A549 (cell line): ENCODE data around the gene YIPF5. TPM values are rescaled to one million over a fixed set of nuclear protein-coding genes. Genes with fewer than 3 reads are reported as not detected.

Experiments used
- ATAC-seq, 2 experiments: fragments of 200-7000 bp in 1 of 2; fragments of >200 bp in 1 of 2; cut with Nextera tagmentation in 1 of 2; cut with Tn5 transposase in 1 of 2; 3 replicates each; pipeline versions ENCODE4 v1.8.0 to v1.9.1; 2018 to 2020; ENCODE audit warnings: mild to moderate bottlenecking in 1 of 2, moderate library complexity in 1 of 2
- CTCF ChIA-PET: fragments of 300-600 bp; sonication (Branson Sonifier 250); formaldehyde crosslinking; extraction: SDS; loops from one replicate; lab custom pipeline; 2021; ENCODE audit warnings: antibody characterized with exemption, inconsistent platforms; lab: Yijun Ruan, JAX
- POLR2A ChIA-PET: fragments of 350-600 bp; formaldehyde crosslinking; extraction: SDS; loops from one replicate; lab custom pipeline; 2021; ENCODE audit warnings: antibody characterized with exemption, inconsistent platforms; lab: Yijun Ruan, JAX
- DNase-seq, 2 experiments: peaks; one replicate each; pipeline versions ENCODE4 v3.0.0 to v3.0.0-alpha.2; 2011 to 2016; ENCODE audit warnings: low read depth in 1 of 2, low spot score in 1 of 2
- FAIRE-seq: peaks from 2 replicates; lab custom pipeline; 2011; peaks lifted over from hg19 to GRCh38; lab: Jason Lieb, UNC
- H3K27ac ChIP-seq, 2 experiments: fragments of >200 bp; sonication (Bioruptor Twin); formaldehyde crosslinking; 3 replicates each; pipeline ENCODE4 v1.5.1; 2016 to 2017
- H3K4me1 ChIP-seq: fragments of >200 bp; sonication (Bioruptor Twin); formaldehyde crosslinking; 3 replicates; pipeline ENCODE4 v1.6.1; 2016
- H3K4me2 ChIP-seq: fragments of >200 bp; sonication (Bioruptor Twin); formaldehyde crosslinking; 3 replicates; pipeline ENCODE4 v1.6.1; 2016
- H3K4me3 ChIP-seq: fragments of >200 bp; sonication (Bioruptor Twin); formaldehyde crosslinking; 3 replicates; pipeline ENCODE4 v1.5.1; 2016
- H3K9me3 ChIP-seq: fragments of >200 bp; sonication (Bioruptor Twin); formaldehyde crosslinking; 3 replicates; pipeline ENCODE4 v1.6.1; 2016
- CEBPB ChIP-seq, 2 experiments: fragments of >200 bp in 1 of 2; sonication (Bioruptor Twin) in 1 of 2; formaldehyde crosslinking in 1 of 2; IDR thresholded peaks; 2 replicates each; pipeline ENCODE4 v1.6.1; 2012 to 2016
- CHD2 ChIP-seq: fragments of 150-350 bp; IDR thresholded peaks from 2 replicates; pipeline ENCODE4 v1.6.1; 2014; ENCODE audit warnings: low read length; ENCODE audit not compliant: partially characterized antibody
- EHF ChIP-seq: fragments of 250-450 bp; sonication (Bioruptor Pico); IDR thresholded peaks from 2 replicates; pipeline ENCODE4 v1.5.0; 2020; ENCODE audit warnings: mild to moderate bottlenecking
- EP300 ChIP-seq, 2 experiments: fragments of >200 bp; sonication (Bioruptor Twin); formaldehyde crosslinking; IDR thresholded peaks; 2 replicates in 1 of 2; 3 replicates in 1 of 2; pipeline ENCODE4 v1.6.1; 2016 to 2017
- FOSB ChIP-seq: fragments of 250-450 bp; sonication (Bioruptor Pico); IDR thresholded peaks from 2 replicates; pipeline ENCODE4 v1.5.0; 2020; ENCODE audit warnings: mild to moderate bottlenecking, moderate library complexity
- HDAC2 ChIP-seq: fragments of 200-600 bp; sonication (generic); IDR thresholded peaks from 2 replicates; pipeline ENCODE4 v1.6.1; 2016
- HEYL ChIP-seq: fragments of 250-450 bp; sonication (Bioruptor Pico); IDR thresholded peaks from 2 replicates; pipeline ENCODE4 v1.8.0; 2021; ENCODE audit warnings: mild to moderate bottlenecking, moderate library complexity
- HOXA7 ChIP-seq: fragments of 250-450 bp; sonication (Bioruptor Pico); IDR thresholded peaks from 2 replicates; pipeline ENCODE4 v1.5.0; 2020; ENCODE audit warnings: mild to moderate bottlenecking, moderate library complexity
- KDM5A ChIP-seq: fragments of 200-600 bp; sonication (generic); IDR thresholded peaks from 2 replicates; pipeline ENCODE4 v1.6.1; 2016; ENCODE audit warnings: antibody characterized with exemption, mild to moderate bottlenecking
- MAFK ChIP-seq: fragments of 450-650 bp; IDR thresholded peaks from 2 replicates; pipeline ENCODE4 v1.6.1; 2014; ENCODE audit not compliant: partially characterized antibody
- MAZ ChIP-seq: fragments of 150-350 bp; IDR thresholded peaks from 2 replicates; pipeline ENCODE4 v1.6.1; 2014; ENCODE audit warnings: antibody characterized with exemption, low read depth, low read length, borderline replicate concordance
- MYC ChIP-seq: IDR thresholded peaks from 2 replicates; pipeline ENCODE4 v1.6.1; 2012; ENCODE audit warnings: mild to moderate bottlenecking, inconsistent platforms, low read length, improper control_type of control experiment, borderline replicate concordance
- NFE2L2 ChIP-seq: fragments of 150-350 bp; conservative IDR thresholded peaks from 2 replicates; pipeline ENCODE4 v1.6.1; 2014; ENCODE audit warnings: low read length
- NR3C1 ChIP-seq: fragments of >200 bp; sonication (Bioruptor Twin); formaldehyde crosslinking; IDR thresholded peaks from 3 replicates; pipeline ENCODE4 v1.6.1; 2017
- PHF8 ChIP-seq: fragments of 200-600 bp; sonication (generic); IDR thresholded peaks from 2 replicates; pipeline ENCODE4 v1.6.1; 2016; ENCODE audit warnings: low read depth, mild to moderate bottlenecking, antibody characterized with exemption, moderate library complexity, borderline replicate concordance
- RCOR1 ChIP-seq: fragments of 150-350 bp; IDR thresholded peaks from 2 replicates; pipeline ENCODE4 v1.6.1; 2014; ENCODE audit warnings: antibody characterized with exemption, low read length, low read depth
- RFX5 ChIP-seq: fragments of 450-650 bp; IDR thresholded peaks from 2 replicates; pipeline ENCODE4 v1.7.1; 2014; ENCODE audit warnings: antibody characterized with exemption, mild to moderate bottlenecking, moderate library complexity
- SMC3 ChIP-seq: fragments of >200 bp; sonication (Bioruptor Twin); formaldehyde crosslinking; IDR thresholded peaks from 3 replicates; pipeline ENCODE4 v1.6.1; 2018; ENCODE audit warnings: inconsistent platforms
- SREBF2 ChIP-seq: fragments of 450-650 bp; IDR thresholded peaks from 2 replicates; pipeline ENCODE4 v1.6.1; 2014; ENCODE audit warnings: mild to moderate bottlenecking, moderate library complexity
- TFCP2L1 ChIP-seq: fragments of 250-450 bp; sonication (Bioruptor Pico); IDR thresholded peaks from 2 replicates; pipeline ENCODE4 v1.5.0; 2021; ENCODE audit warnings: mild to moderate bottlenecking
- TP53 ChIP-seq: fragments of 250-450 bp; sonication (Bioruptor Pico); IDR thresholded peaks from 2 replicates; pipeline ENCODE4 v1.5.0; 2021; ENCODE audit warnings: mild to moderate bottlenecking, moderate library complexity
- WGBS: methylation state at CpG from one replicate; pipeline ENCODE4 v1.1.6; 2017; ENCODE audit errors: missing lambda C conversion rate; 5-methylcytosine and 5-hydroxymethylcytosine counted together
- polyA plus RNA-seq, 4 experiments: library from polyadenylated mRNA; depleted of rRNA in 3 of 4; stranded (reverse); fragments of >200 nt; fragmentation: RNase III in 1 of 4; extraction: RNeasy Plus Mini Kit Qiagen cat#74134 plus additional on column Dnase treatment in 1 of 4; gene quantifications; 2 replicates in 3 of 4; 3 replicates in 1 of 4; pipeline ENCODE4 v1.2.3, GENCODE V29; 2011 to 2017
- TF ChIP-seq, protein P1 (sequence below): IDR thresholded peaks from 2 replicates; pipeline ENCODE4 v1.6.1; 2012; ENCODE audit warnings: low read depth, borderline replicate concordance
- TF ChIP-seq, protein P2 (sequence below): IDR thresholded peaks from 2 replicates; pipeline ENCODE4 v1.6.1; 2012
- TF ChIP-seq, protein P3 (sequence below): fragments of 150-350 bp; IDR thresholded peaks from 2 replicates; pipeline ENCODE4 v1.6.1; 2014; ENCODE audit warnings: low read depth, mild to moderate bottlenecking, low read length

YIPF5 gene
- polyA plus RNA-seq, 2 of the 4 experiments (the other 2 are of a cell fraction), result 54.9 to 80.2 TPM

DNA sequence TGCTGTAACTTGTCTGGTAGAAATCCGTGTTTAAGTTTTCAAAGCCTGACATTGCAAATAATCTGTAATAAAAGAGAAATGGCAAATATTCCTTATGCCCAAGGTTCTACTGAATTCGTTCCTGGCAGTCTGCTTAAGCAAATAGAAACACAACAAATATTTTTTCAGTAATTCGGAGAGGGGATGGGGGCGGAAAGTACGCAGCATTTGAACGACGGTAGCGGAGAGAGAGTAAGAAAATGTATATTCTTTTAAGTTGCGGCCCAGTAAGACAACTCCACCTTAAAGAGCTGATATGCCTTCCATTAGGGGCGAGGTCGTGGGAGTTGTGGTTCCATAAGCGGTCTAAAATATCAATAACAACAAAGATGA lies 569 bp downstream of the YIPF5 start:
- H3K4me2 ChIP-seq, result peak overlapping the region; percentile 97
- H3K9me3 ChIP-seq, result no peaks in the 10 kb centered on the region
- peak overlapping the region; percentile 69 for H3K4me3 ChIP-seq
- FAIRE-seq, result no peak
- ChIA-PET POLR2A (no interaction called here), CTCF (interaction anchor here (1.3 to 2.8 kb wide), 3 partner anchors 18 to 25 kb away, joined by 3 to 7 read pairs (median 3); no protein-coding TSS in a partner anchor)
- TF ChIP-seq EP300 (IDR thresholded peaks at IDR 0.05) (no peak), RFX5 (no peak), EHF (CRISPR knock-in tag) (no peak), MAFK (no peak), NR3C1 (no peak), KDM5A (no peak), TFCP2L1 (no peak), SMC3 (no peak), NFE2L2 (no peak), RCOR1 (no peak), HOXA7 (CRISPR knock-in tag) (no peak)
- TF ChIP-seq, protein P1, sequence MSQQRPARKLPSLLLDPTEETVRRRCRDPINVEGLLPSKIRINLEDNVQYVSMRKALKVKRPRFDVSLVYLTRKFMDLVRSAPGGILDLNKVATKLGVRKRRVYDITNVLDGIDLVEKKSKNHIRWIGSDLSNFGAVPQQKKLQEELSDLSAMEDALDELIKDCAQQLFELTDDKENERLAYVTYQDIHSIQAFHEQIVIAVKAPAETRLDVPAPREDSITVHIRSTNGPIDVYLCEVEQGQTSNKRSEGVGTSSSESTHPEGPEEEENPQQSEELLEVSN, result no peak
- no peak for DNase-seq
- H3K27ac ChIP-seq, result peak overlapping the region; percentile 75 to 93
- H3K4me1 ChIP-seq, result peaks cover 23% of the 10 kb centered on the region; the same call in 2 of the 3 replicates
- WGBS, result 4% methylated on average over 12 of the region's 12 CpGs
- peak in 1 of 2 experiments; percentile 2; a peak in 2 of 6 replicates for ATAC-seq

DNA sequence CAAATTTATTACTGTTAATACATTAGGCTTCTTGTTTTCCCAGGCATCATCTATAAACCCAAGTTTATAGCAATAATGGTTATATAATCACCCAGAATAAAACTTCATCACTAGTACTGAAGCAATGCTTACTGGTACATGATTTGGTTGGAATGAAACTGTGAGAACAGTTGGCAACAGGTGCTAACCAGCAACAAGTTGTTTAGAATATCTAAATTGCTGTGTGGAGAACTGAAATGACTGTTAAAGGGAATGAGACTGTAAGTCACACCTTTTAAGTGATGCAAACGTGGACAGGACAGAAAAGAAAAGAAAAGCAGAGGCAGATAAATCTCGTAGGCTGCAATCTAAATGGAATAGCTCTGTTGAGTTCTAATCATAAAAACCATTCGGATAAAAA lies 2.5 kb downstream of the YIPF5 start:
- Histone ChIP-seq H3K4me3 (no peak overlapping the region), H3K27ac (no peak overlapping the region), H3K4me1 (peaks cover 23% of the 10 kb centered on the region; the same call in 2 of the 3 replicates), H3K4me2 (peak overlapping the region; percentile 97; the same call in 1 of the 3 replicates), H3K9me3 (no peaks in the 10 kb centered on the region)
- DNase-seq, result no peak
- CTCF ChIA-PET, result no interaction called here
- POLR2A ChIA-PET, result no interaction called here
- TF ChIP-seq HOXA7 (CRISPR knock-in tag) (no peak), EHF (CRISPR knock-in tag) (no peak), RFX5 (no peak), PHF8 (no peak), MAZ (no peak), CHD2 (no peak), TFCP2L1 (no peak), MYC (no peak), NFE2L2 (no peak), TP53 (CRISPR knock-in tag) (no peak), SREBF2 (no peak), HEYL (CRISPR knock-in tag) (no peak)
- TF ChIP-seq, protein P2, sequence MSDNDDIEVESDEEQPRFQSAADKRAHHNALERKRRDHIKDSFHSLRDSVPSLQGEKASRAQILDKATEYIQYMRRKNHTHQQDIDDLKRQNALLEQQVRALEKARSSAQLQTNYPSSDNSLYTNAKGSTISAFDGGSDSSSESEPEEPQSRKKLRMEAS, result no peak
- FAIRE-seq, result peak; percentile 28
- WGBS, result 77% methylated on average over 3 of the region's 3 CpGs
- no peak for ATAC-seq

DNA sequence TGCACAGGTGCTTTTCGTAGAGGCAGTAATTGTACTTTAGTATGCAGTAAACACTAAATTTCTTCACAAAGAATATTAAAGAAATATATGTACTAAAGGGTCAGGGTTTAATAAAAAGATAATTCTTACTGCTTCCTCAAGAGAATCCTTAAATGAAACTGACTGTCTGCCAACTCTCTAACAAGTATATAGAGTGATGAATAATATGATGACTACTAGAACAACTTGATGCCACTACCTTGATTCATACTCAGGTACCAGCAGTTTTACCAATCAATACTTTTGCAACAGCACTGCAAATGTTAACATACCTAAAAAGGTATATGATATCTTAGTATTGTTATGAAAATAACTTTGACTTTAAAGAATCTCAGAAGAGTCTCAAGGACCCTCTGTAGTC lies 3.8 kb downstream of the YIPF5 start:
- no peaks in the 10 kb centered on the region for H3K9me3 ChIP-seq
- TF ChIP-seq CEBPB (IDR thresholded peaks at IDR 0.05) (no peak), HDAC2 (no peak), KDM5A (no peak), FOSB (CRISPR knock-in tag) (no peak), NR3C1 (no peak)
- TF ChIP-seq, protein P3, sequence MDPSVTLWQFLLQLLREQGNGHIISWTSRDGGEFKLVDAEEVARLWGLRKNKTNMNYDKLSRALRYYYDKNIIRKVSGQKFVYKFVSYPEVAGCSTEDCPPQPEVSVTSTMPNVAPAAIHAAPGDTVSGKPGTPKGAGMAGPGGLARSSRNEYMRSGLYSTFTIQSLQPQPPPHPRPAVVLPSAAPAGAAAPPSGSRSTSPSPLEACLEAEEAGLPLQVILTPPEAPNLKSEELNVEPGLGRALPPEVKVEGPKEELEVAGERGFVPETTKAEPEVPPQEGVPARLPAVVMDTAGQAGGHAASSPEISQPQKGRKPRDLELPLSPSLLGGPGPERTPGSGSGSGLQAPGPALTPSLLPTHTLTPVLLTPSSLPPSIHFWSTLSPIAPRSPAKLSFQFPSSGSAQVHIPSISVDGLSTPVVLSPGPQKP, result no peak
- TF ChIP-seq, all 56 proteins: peak for 0
- 87% methylated on average over 1 of the region's 1 CpG for WGBS
- ATAC-seq (no peak), FAIRE-seq (no peak), DNase-seq (no peak)
- POLR2A ChIA-PET, result no interaction called here
- no peak overlapping the region for H3K27ac ChIP-seq
- H3K4me3 ChIP-seq, result no peak overlapping the region
- H3K4me1 ChIP-seq, result peaks cover 23% of the 10 kb centered on the region; the same call in 2 of the 3 replicates
- H3K4me2 ChIP-seq, result no peak overlapping the region
- CTCF ChIA-PET, result no interaction called here
